HepG2 (cell line): ENCODE results near the gene DMRT1. TPM values are rescaled to one million over a fixed set of nuclear protein-coding genes. Genes with fewer than 3 reads are reported as not detected.

ENCODE experiments used
- ATAC-seq: fragments of 200-7000 bp; cut with Tn5 transposase; 3 replicates; pipeline ENCODE4 v1.9.1; 2020; ENCODE audit warnings: mild to moderate bottlenecking, moderate library complexity
- BruUV-seq: library from RNA; stranded (reverse); fragments of 400-500 nt; replicated peaks from 2 replicates; lab custom pipeline; 2021; lab: Mats Ljungman, UMichigan
- CTCF ChIA-PET: fragments of 300-600 bp; formaldehyde crosslinking; extraction: SDS; loops from one replicate; lab custom pipeline; 2021; ENCODE audit warnings: low total read pairs, inconsistent platforms, low intra/inter-chr PET ratio; lab: Yijun Ruan, JAX
- POLR2A ChIA-PET: fragments of 350-600 bp; sonication (Branson Sonifier 250); formaldehyde crosslinking; loops from one replicate; lab custom pipeline; 2020; ENCODE audit warnings: antibody characterized with exemption, inconsistent platforms; lab: Yijun Ruan, JAX
- DNase-seq: peaks from one replicate; pipeline ENCODE4 v3.0.0-alpha.2; 2015; ENCODE audit warnings: low spot score
- FAIRE-seq: peaks from 3 replicates; lab custom pipeline; 2011; peaks lifted over from hg19 to GRCh38; lab: Jason Lieb, UNC
- H2AFZ ChIP-seq: one replicate; pipeline ENCODE4 v1.6.1; 2011; ENCODE audit warnings: low read length, inconsistent platforms
- H3K27ac ChIP-seq: fragments of 300-600 bp; 3 replicates; pipeline ENCODE4 v1.8.0; 2011; ENCODE audit warnings: mixed run types, mild to moderate bottlenecking, mixed read lengths, low read length, inconsistent platforms; ENCODE audit not compliant: insufficient read depth; ENCODE audit errors: extremely low read length
- H3K27me3 ChIP-seq, 2 experiments: fragments of 200-600 bp in 1 of 2; 2 replicates in 1 of 2; 3 replicates in 1 of 2; pipeline versions ENCODE4 v1.6.0 to v1.8.0; 2011; ENCODE audit warnings: low read length in 2 of 2, mild to moderate bottlenecking in 2 of 2, moderate library complexity in 2 of 2, inconsistent platforms in 1 of 2; ENCODE audit not compliant: insufficient read depth in 2 of 2, control insufficient read depth in 1 of 2
- H3K36me3 ChIP-seq, 2 experiments: fragments of 200-600 bp in 1 of 2; replicated peaks in 1 of 2; 2 replicates in 1 of 2; 3 replicates in 1 of 2; pipeline versions ENCODE4 v1.5.1 to v1.8.0; 2011; ENCODE audit warnings: low read length in 2 of 2, inconsistent platforms in 1 of 2; ENCODE audit not compliant: insufficient read depth in 2 of 2, control insufficient read depth in 1 of 2
- H3K4me1 ChIP-seq: 2 replicates; pipeline ENCODE4 v1.5.1; 2012; ENCODE audit warnings: low read length, inconsistent platforms; ENCODE audit not compliant: insufficient read depth
- H3K4me2 ChIP-seq: 2 replicates; pipeline ENCODE4 v1.6.0; 2011; ENCODE audit warnings: low read depth, low read length, inconsistent platforms
- H3K4me3 ChIP-seq, 3 experiments: fragments of 200-600 bp in 1 of 3; sonication (generic), shearing (Covaris generic) in 1 of 3; replicated peaks in 1 of 3; 2 replicates each; pipeline ENCODE4 v1.5.1; 2011 to 2016; ENCODE audit warnings: low read length in 3 of 3, inconsistent platforms in 2 of 3, low read depth in 2 of 3, mild to moderate bottlenecking in 2 of 3, control low read depth in 1 of 3, mixed read lengths in 1 of 3; ENCODE audit not compliant: insufficient read depth in 1 of 3
- H3K79me2 ChIP-seq: one replicate; pipeline ENCODE4 v1.6.1; 2011; ENCODE audit warnings: low read length, inconsistent platforms; ENCODE audit not compliant: insufficient read depth
- H3K9ac ChIP-seq: 2 replicates; pipeline ENCODE4 v1.6.0; 2011; ENCODE audit warnings: mild to moderate bottlenecking, low read depth, low read length, inconsistent platforms; ENCODE audit not compliant: insufficient read depth
- H3K9me3 ChIP-seq: 2 replicates; pipeline ENCODE4 v1.5.1; 2012; ENCODE audit warnings: mild to moderate bottlenecking, low read length
- H4K20me1 ChIP-seq: 2 replicates; pipeline ENCODE4 v1.6.0; 2011; ENCODE audit warnings: inconsistent platforms, mild to moderate bottlenecking, low read length, moderate library complexity; ENCODE audit not compliant: insufficient read depth
- AKAP8 ChIP-seq: sonication (generic); formaldehyde crosslinking; IDR thresholded peaks from 2 replicates; pipeline ENCODE4 v1.5.1; 2020; ENCODE audit warnings: mild to moderate bottlenecking, missing genetic modification reagents
- GATA4 ChIP-seq: sonication (generic); IDR thresholded peaks from 2 replicates; pipeline ENCODE4 v1.6.1; 2016; ENCODE audit warnings: antibody characterized with exemption, low read depth, borderline replicate concordance
- GTF2F1 ChIP-seq: fragments of 150-350 bp; IDR thresholded peaks from 2 replicates; pipeline ENCODE4 v1.6.1; 2014; ENCODE audit warnings: low read length
- NFIC ChIP-seq: IDR thresholded peaks from 2 replicates; pipeline ENCODE4 v1.6.1; 2012; ENCODE audit warnings: mild to moderate bottlenecking, low read length, inconsistent platforms
- RAD51 ChIP-seq: fragments of 450-650 bp; IDR thresholded peaks from 2 replicates; pipeline ENCODE4 v1.6.1; 2016; ENCODE audit warnings: borderline replicate concordance
- SALL1 ChIP-seq: sonication (generic); formaldehyde crosslinking; IDR thresholded peaks from 2 replicates; pipeline ENCODE4 v1.8.0; 2022; ENCODE audit warnings: mild to moderate bottlenecking, missing genetic modification reagents
- TIGD3 ChIP-seq: sonication (generic); formaldehyde crosslinking; IDR thresholded peaks from 2 replicates; pipeline ENCODE4 v1.5.1; 2020; ENCODE audit warnings: mild to moderate bottlenecking, missing genetic modification reagents, borderline replicate concordance
- TRIM22 ChIP-seq: fragments of 450-650 bp; IDR thresholded peaks from 2 replicates; pipeline ENCODE4 v1.6.1; 2017
- ZBTB1 ChIP-seq: sonication (generic); formaldehyde crosslinking; IDR thresholded peaks from 2 replicates; pipeline ENCODE4 v1.4.0; 2020; ENCODE audit warnings: missing genetic modification reagents, borderline replicate concordance
- ZFP90 ChIP-seq: sonication (generic); formaldehyde crosslinking; IDR thresholded peaks from 2 replicates; pipeline ENCODE4 v1.8.0; 2022; ENCODE audit warnings: missing genetic modification reagents, mild to moderate bottlenecking, inconsistent platforms, borderline replicate concordance
- ZNF142 ChIP-seq: sonication (generic); formaldehyde crosslinking; IDR thresholded peaks from 2 replicates; pipeline ENCODE4 v1.4.0; 2020; ENCODE audit warnings: missing genetic modification reagents
- ZNF513 ChIP-seq: sonication (generic); formaldehyde crosslinking; conservative IDR thresholded peaks from 2 replicates; pipeline ENCODE4 v1.5.0; 2020; ENCODE audit warnings: missing genetic modification reagents
- WGBS: methylation state at CpG from one replicate; pipeline ENCODE4 v1.1.6; 2017; ENCODE audit warnings: low lambda C conversion rate; 5-methylcytosine and 5-hydroxymethylcytosine counted together
- in situ Hi-C: cut with HindIII; loops from 2 replicates; pipeline ENCODE4 v1.10.0; 2017; ENCODE audit warnings: low pct_unique_long_range_greater_than_20kb; ENCODE audit not compliant: extremely low pct_ligation_motif_present
- intact Hi-C: fragments of 100-400 bp; cut with micrococcal nuclease; formaldehyde crosslinking; loops from one replicate; pipeline ENCODE4 v1.10.0; 2022; ENCODE audit not compliant: unreplicated experiment
- polyA plus RNA-seq, 8 experiments: library from polyadenylated mRNA; depleted of rRNA in 3 of 8; stranded (reverse) in 7 of 8; unstranded in 1 of 8; fragments of >200 nt; fragmentation: Illumina TruSeq in 4 of 8; extraction: Trizol in 4 of 8; gene quantifications; 2 replicates each; pipeline versions ENCODE4 v1.2.1 to v1.2.3, GENCODE V29; 2011 to 2016; ENCODE audit warnings: low read depth in 4 of 8, missing spikeins in 1 of 8, mixed read lengths in 1 of 8; ENCODE audit not compliant: insufficient read depth in 1 of 8
- total RNA-seq, 5 experiments: library from RNA; depleted of rRNA; stranded (reverse); fragments of >200 nt; fragmentation: Illumina TruSeq; extraction: Trizol; gene quantifications; 2 replicates each; pipeline ENCODE4 v1.2.3, GENCODE V29; 2016; ENCODE audit warnings: low read depth in 1 of 5

Gene DMRT1
- total and polyA plus RNA-seq, 2 of the 13 experiments (the other 11 are each of a cell fraction or from before 2014, with no cell fraction given): not detected

DNA sequence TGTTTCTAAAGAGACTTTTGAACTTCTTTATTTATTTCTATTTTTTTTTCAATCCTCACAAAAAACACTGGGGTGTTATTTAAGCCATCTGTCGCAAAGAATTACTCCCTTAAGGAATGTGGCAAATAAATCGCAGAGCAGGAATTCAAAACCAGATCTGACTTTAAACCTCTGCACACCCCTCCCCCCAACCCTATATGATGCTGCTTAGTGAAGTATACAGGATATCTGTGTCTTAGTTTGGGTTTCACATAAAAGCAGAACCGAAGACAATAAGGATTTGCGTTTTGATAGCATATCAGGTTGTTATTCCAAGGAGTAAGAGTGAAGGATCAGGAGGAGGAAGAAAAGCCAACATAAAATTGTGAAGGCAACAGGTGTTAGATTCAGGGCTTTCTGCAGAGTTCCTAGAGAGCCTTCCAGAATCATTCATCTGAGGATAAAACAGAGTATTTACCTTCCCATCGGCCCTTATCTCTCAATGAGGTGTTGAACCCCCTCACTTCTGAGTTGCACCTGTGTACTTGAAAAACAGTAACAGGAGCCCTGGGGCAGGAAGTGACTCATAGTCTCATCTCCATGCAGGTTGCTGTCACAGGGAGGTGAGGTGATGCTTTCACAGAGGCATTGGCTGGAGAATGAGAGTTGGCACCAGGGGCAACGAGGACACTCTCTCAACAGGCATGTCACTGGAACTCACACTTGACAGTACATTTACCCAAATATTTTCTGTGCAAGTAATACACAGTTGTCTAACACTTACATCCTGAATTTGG is 101.5 kb downstream of the DMRT1 start (continued):
- TF ChIP-seq GATA4: no peak
- TF ChIP-seq ZNF513: no peak
- no peak for TF ChIP-seq AKAP8
- TF ChIP-seq ZFP90 (CRISPR knock-in tag): no peak
- no peak for TF ChIP-seq RAD51
- no peak for TF ChIP-seq NFIC
- no peak for TF ChIP-seq GTF2F1
- TF ChIP-seq TIGD3 (CRISPR knock-in tag): no peak

GRCh38 chr9:947985-948384 is 106.5 kb downstream of the DMRT1 start:
- no peak overlapping the region for H2AFZ ChIP-seq
- no peaks in the 10 kb centered on the region for H4K20me1 ChIP-seq
- H3K9ac ChIP-seq: no peak overlapping the region
- WGBS: 50% methylated on average over 3 of the region's 3 CpGs
- intact Hi-C loops (no loop called here), in situ Hi-C loops (no loop called here)
- no peak for DNase-seq
- CTCF ChIA-PET: no interaction called here
- no peak for ATAC-seq
- H3K27me3 ChIP-seq: no peaks in the 10 kb centered on the region
- H3K4me2 ChIP-seq: no peak overlapping the region
- no peak overlapping the region for H3K4me3 ChIP-seq
- no peak for FAIRE-seq
- no peak overlapping the region for H3K27ac ChIP-seq
- no TSS peak for BruUV-seq
- POLR2A ChIA-PET: no interaction called here
- no peaks in the 10 kb centered on the region for H3K4me1 ChIP-seq
- no peaks in the 10 kb centered on the region for H3K79me2 ChIP-seq
- no peaks in the 10 kb centered on the region for H3K9me3 ChIP-seq
- H3K36me3 ChIP-seq: no peaks in the 10 kb centered on the region
- TF ChIP-seq TRIM22 (no peak), SALL1 (no peak), ZNF142 (no peak), ZBTB1 (CRISPR knock-in tag) (no peak)
